H9 (cell line): ENCODE results near the gene XG. TPM values are rescaled to one million over a fixed set of nuclear protein-coding genes. Genes with fewer than 3 reads are reported as not detected.

Experiments used
- DNase-seq: peaks from one replicate; pipeline ENCODE4 v3.0.0-alpha.2; 2017
- H2AFZ ChIP-seq: one replicate; pipeline ENCODE4 v1.6.1; 2013; ENCODE audit warnings: mild to moderate bottlenecking, low read length, control low read depth, moderate library complexity
- H2AK5ac ChIP-seq: 2 replicates; pipeline ENCODE4 v1.6.1; 2013; ENCODE audit warnings: low read length, control low read depth, mixed read lengths; ENCODE audit not compliant: insufficient read length
- H2BK120ac ChIP-seq: one replicate; pipeline ENCODE4 v1.6.1; 2013; ENCODE audit warnings: low read depth, mild to moderate bottlenecking, low read length, control low read depth, inconsistent platforms; ENCODE audit not compliant: poor library complexity, severe bottlenecking
- H2BK12ac ChIP-seq: 2 replicates; pipeline ENCODE4 v1.6.1; 2013; ENCODE audit warnings: low read length, control low read depth, mixed read lengths, low read depth; ENCODE audit not compliant: insufficient read length
- H2BK15ac ChIP-seq: 2 replicates; pipeline ENCODE4 v1.6.1; 2013; ENCODE audit warnings: low read depth, low read length, control low read depth
- H2BK20ac ChIP-seq: one replicate; pipeline ENCODE4 v1.6.1; 2013; ENCODE audit warnings: low read depth, mild to moderate bottlenecking, low read length, control low read depth, inconsistent platforms; ENCODE audit not compliant: poor library complexity, severe bottlenecking
- H2BK5ac ChIP-seq: 2 replicates; pipeline ENCODE4 v1.6.1; 2013; ENCODE audit warnings: low read length, control low read depth, mixed read lengths; ENCODE audit not compliant: insufficient read length
- H3K14ac ChIP-seq: 2 replicates; pipeline ENCODE4 v1.6.1; 2013; ENCODE audit warnings: low read length, control low read depth; ENCODE audit not compliant: insufficient read depth
- H3K18ac ChIP-seq: 2 replicates; pipeline ENCODE4 v1.6.1; 2013; ENCODE audit warnings: low read depth, mild to moderate bottlenecking, mixed read lengths, low read length, control low read depth; ENCODE audit not compliant: insufficient read length
- H3K23ac ChIP-seq: 2 replicates; pipeline ENCODE4 v1.6.1; 2013; ENCODE audit warnings: low read length, control low read depth, mixed read lengths, low read depth; ENCODE audit not compliant: insufficient read length
- H3K23me2 ChIP-seq: 2 replicates; pipeline ENCODE4 v1.6.1; 2013; ENCODE audit warnings: low read depth, mild to moderate bottlenecking, mixed read lengths, low read length, control low read depth; ENCODE audit not compliant: insufficient read length, poor library complexity, severe bottlenecking
- H3K27ac ChIP-seq: 2 replicates; pipeline ENCODE4 v1.5.1; 2013; ENCODE audit warnings: low read length, control low read depth, mixed read lengths, low read depth; ENCODE audit not compliant: insufficient read length
- H3K27me3 ChIP-seq: 2 replicates; pipeline ENCODE4 v1.6.1; 2013; ENCODE audit warnings: low read length, control low read depth, inconsistent platforms; ENCODE audit not compliant: insufficient read depth
- H3K4ac ChIP-seq: 2 replicates; pipeline ENCODE4 v1.6.1; 2013; ENCODE audit warnings: low read depth, mild to moderate bottlenecking, control low read depth, inconsistent platforms, low read length, moderate library complexity
- H3K4me1 ChIP-seq: 2 replicates; pipeline ENCODE4 v1.6.1; 2013; ENCODE audit warnings: low read length, control low read depth, inconsistent platforms; ENCODE audit not compliant: insufficient read depth
- H3K4me2 ChIP-seq: 2 replicates; pipeline ENCODE4 v1.6.1; 2013; ENCODE audit warnings: low read length, control low read depth, mixed read lengths; ENCODE audit not compliant: insufficient read length, insufficient read depth
- H3K56ac ChIP-seq: 2 replicates; pipeline ENCODE4 v1.6.1; 2013; ENCODE audit warnings: low read depth, mild to moderate bottlenecking, mixed read lengths, low read length, control low read depth; ENCODE audit not compliant: insufficient read length
- H3K79me1 ChIP-seq: 2 replicates; pipeline ENCODE4 v1.6.1; 2013; ENCODE audit warnings: low read depth, mild to moderate bottlenecking, moderate library complexity, low read length, control low read depth, inconsistent platforms; ENCODE audit not compliant: insufficient read depth, poor library complexity, severe bottlenecking
- H3K79me2 ChIP-seq: 2 replicates; pipeline ENCODE4 v1.6.1; 2013; ENCODE audit warnings: low read length, control low read depth, inconsistent platforms; ENCODE audit not compliant: insufficient read depth
- H3K9ac ChIP-seq: 2 replicates; pipeline ENCODE4 v1.6.1; 2013; ENCODE audit warnings: low read length, control low read depth, mixed read lengths; ENCODE audit not compliant: insufficient read length; ENCODE audit errors: extremely low read depth
- H3K9me3 ChIP-seq: one replicate; pipeline ENCODE4 v1.6.1; 2013; ENCODE audit warnings: low read depth, low read length, inconsistent platforms; ENCODE audit not compliant: control insufficient read depth
- H3T11ph ChIP-seq: one replicate; pipeline ENCODE4 v1.6.1; 2013; ENCODE audit warnings: mild to moderate bottlenecking, low read length, control low read depth, inconsistent platforms
- H4K20me1 ChIP-seq: one replicate; pipeline ENCODE4 v1.6.1; 2013; ENCODE audit not compliant: control insufficient read depth, insufficient read length, insufficient read depth
- H4K5ac ChIP-seq: 2 replicates; pipeline ENCODE4 v1.6.1; 2013; ENCODE audit warnings: low read depth, mild to moderate bottlenecking, mixed read lengths, low read length, control low read depth; ENCODE audit not compliant: insufficient read length
- H4K8ac ChIP-seq: replicated peaks from 2 replicates; pipeline ENCODE4 v1.6.1; 2013; ENCODE audit warnings: low read length, control low read depth, mixed read lengths, low read depth; ENCODE audit not compliant: insufficient read length
- H4K91ac ChIP-seq: 2 replicates; pipeline ENCODE4 v1.6.1; 2013; ENCODE audit warnings: low read depth, mild to moderate bottlenecking, moderate library complexity, mixed read lengths, low read length, control low read depth; ENCODE audit not compliant: insufficient read length
- H3K27ac Mint-ChIP-seq, 3 experiments: 2 replicates in 2 of 3; 3 replicates in 1 of 3; pipeline ENCODE4 v1.8.0; 2020 to 2021; ENCODE audit warnings: mixed read lengths in 3 of 3, mild to moderate bottlenecking in 1 of 3, moderate library complexity in 1 of 3
- H3K27me3 Mint-ChIP-seq: 2 replicates; pipeline ENCODE4 v1.8.0; 2021; ENCODE audit warnings: low read depth, mild to moderate bottlenecking, moderate library complexity, mixed read lengths
- H3K36me3 Mint-ChIP-seq, 3 experiments: 2 replicates in 2 of 3; 3 replicates in 1 of 3; pipeline ENCODE4 v1.8.0; 2020 to 2021; ENCODE audit warnings: low read depth in 3 of 3, mixed read lengths in 3 of 3; ENCODE audit not compliant: insufficient read depth in 1 of 3
- H3K4me1 Mint-ChIP-seq, 2 experiments: 2 replicates each; pipeline ENCODE4 v1.8.0; 2020; ENCODE audit warnings: mixed read lengths in 2 of 2
- H3K4me3 Mint-ChIP-seq, 2 experiments: 2 replicates in 1 of 2; 3 replicates in 1 of 2; pipeline ENCODE4 v1.8.0; 2020 to 2021; ENCODE audit warnings: mild to moderate bottlenecking in 2 of 2, mixed read lengths in 2 of 2, moderate library complexity in 1 of 2
- H3K9me3 Mint-ChIP-seq, 2 experiments: 2 replicates in 1 of 2; 3 replicates in 1 of 2; pipeline ENCODE4 v1.8.0; 2020; ENCODE audit warnings: mild to moderate bottlenecking in 2 of 2, mixed read lengths in 2 of 2, moderate library complexity in 1 of 2
- WGBS: extraction: QIAGEN DNeasy Blood & Tissue Kit; methylation state at CpG from one replicate; pipeline ENCODE4 v1.1.7; 2013; ENCODE audit warnings: missing lambda C conversion rate, low lambda C conversion rate, mixed read lengths; ENCODE audit not compliant: insufficient read length; ENCODE audit errors: extremely low coverage; 5-methylcytosine and 5-hydroxymethylcytosine counted together
- total RNA-seq: library from RNA; stranded (reverse); gene quantifications from 2 replicates; pipeline ENCODE4 v1.2.1, GENCODE V29; 2021
- TF ChIP-seq, protein P1 (sequence below): fragments of 200-600 bp; sonication (generic); conservative IDR thresholded peaks from 3 replicates; pipeline ENCODE4 v1.8.0; 2021; ENCODE audit warnings: antibody characterized with exemption, mild to moderate bottlenecking

XG gene
- total RNA-seq, 1 experiment from 2014 or later = 1.1 TPM

DNA sequence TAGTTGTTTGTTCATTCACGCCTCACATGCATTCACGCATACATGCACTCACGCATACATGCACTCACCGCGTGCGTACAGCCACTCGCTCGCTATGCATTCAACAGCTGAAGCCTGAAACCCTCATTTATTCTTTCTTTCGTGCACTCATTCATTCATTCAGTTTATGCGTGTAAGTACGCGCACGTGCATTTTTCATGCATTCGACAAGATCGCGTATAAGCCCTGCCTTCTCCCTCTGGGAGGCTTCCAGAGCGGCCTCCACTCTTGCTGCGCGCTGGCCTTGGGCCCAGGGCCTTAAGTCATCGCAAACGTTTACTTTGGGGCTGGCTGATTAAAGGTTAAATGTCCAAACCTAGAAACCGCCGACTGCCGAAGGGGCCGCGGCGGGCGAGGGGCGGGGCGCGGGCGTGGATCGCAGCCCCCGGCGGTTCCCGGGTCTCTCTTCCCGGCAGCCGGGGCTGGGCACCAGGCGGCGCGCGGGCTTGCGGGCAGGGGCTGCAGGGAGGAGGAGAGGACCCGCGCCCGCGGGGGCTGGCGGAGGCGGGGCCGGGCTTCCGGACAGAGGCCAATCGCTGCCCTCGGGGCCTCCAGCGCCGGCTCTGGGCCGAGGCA, 76.6 kb downstream of the XG start, which contains the start of gene GYG2:
GYG2 (plus strand) TSS at position 587 of the 615 bp plus-strand sequence. CDS start 1,259 bp downstream, outside the sequence.
- Histone ChIP-seq H3K79me1 (peaks cover 3% of the 10 kb centered on the region), H2AFZ (no peak within 1 kb of the TSS), H2BK20ac (no peak within 1 kb of the TSS), H2BK15ac (no peak within 1 kb of the TSS), H2BK5ac (no peak within 1 kb of the TSS), H3K27ac (no peak within 1 kb of the TSS), H2BK12ac (no peak within 1 kb of the TSS), H2AK5ac (no peak within 1 kb of the TSS), H3K23me2 (peaks cover 11% of the 10 kb centered on the region), H4K5ac (no peak within 1 kb of the TSS), H3K79me2 (no peaks in the 10 kb centered on the region; the same call in 1 of the 2 replicates), H3K56ac (no peak within 1 kb of the TSS), H3K23ac (no peak within 1 kb of the TSS), H3K18ac (peak within 1 kb of the TSS; percentile 74), H2BK120ac (no peak within 1 kb of the TSS), H3K4me1 (peaks cover 5% of the 10 kb centered on the region), H3K27me3 (no peaks in the 10 kb centered on the region; the same call in 1 of the 2 replicates), H4K8ac (no peak within 1 kb of the TSS), H3K14ac (peak within 1 kb of the TSS; percentile 82; the same call in 1 of the 2 replicates), H3K4ac (no peak within 1 kb of the TSS), H3K9me3 (no peaks in the 10 kb centered on the region), H4K91ac (no peak within 1 kb of the TSS), H3K4me2 (peak within 1 kb of the TSS; percentile 87), H4K20me1 (no peaks in the 10 kb centered on the region), H3K9ac (no peak within 1 kb of the TSS), H3T11ph (no peak within 1 kb of the TSS)
- no peak within 1 kb of the TSS; a peak in 1 of 7 replicates for H3K27ac Mint-ChIP-seq
- no peaks in the 10 kb centered on the region for H3K9me3 Mint-ChIP-seq
- DNase-seq = peak; percentile 87
- no peaks in the 10 kb centered on the region for H3K27me3 Mint-ChIP-seq
- TF ChIP-seq, protein P1, sequence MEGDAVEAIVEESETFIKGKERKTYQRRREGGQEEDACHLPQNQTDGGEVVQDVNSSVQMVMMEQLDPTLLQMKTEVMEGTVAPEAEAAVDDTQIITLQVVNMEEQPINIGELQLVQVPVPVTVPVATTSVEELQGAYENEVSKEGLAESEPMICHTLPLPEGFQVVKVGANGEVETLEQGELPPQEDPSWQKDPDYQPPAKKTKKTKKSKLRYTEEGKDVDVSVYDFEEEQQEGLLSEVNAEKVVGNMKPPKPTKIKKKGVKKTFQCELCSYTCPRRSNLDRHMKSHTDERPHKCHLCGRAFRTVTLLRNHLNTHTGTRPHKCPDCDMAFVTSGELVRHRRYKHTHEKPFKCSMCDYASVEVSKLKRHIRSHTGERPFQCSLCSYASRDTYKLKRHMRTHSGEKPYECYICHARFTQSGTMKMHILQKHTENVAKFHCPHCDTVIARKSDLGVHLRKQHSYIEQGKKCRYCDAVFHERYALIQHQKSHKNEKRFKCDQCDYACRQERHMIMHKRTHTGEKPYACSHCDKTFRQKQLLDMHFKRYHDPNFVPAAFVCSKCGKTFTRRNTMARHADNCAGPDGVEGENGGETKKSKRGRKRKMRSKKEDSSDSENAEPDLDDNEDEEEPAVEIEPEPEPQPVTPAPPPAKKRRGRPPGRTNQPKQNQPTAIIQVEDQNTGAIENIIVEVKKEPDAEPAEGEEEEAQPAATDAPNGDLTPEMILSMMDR = no peak
- H3K36me3 Mint-ChIP-seq = peaks cover 23 to 24% (median 23%) of the 10 kb centered on the region in 3 experiments; a peak in 6 of 7 replicates
- no CpG with 5 or more reads among the region's 56 CpGs for WGBS
- peaks cover 18 to 20% of the 10 kb centered on the region in 2 experiments for H3K4me1 Mint-ChIP-seq
- H3K4me3 Mint-ChIP-seq = peak within 1 kb of the TSS in 1 of 2 experiments; percentile 78; a peak in 4 of 5 replicates
